CD4-positive, alpha-beta T cell (primary cell): ENCODE measurements around the gene IER5. TPM values are rescaled to one million over a fixed set of nuclear protein-coding genes. Genes with fewer than 3 reads are reported as not detected.

Experiments
- ATAC-seq: fragments of 200-7000 bp; cut with Tn5 transposase; one replicate; pipeline ENCODE4 v1.10.0; 2022; ENCODE audit warnings: mild to moderate bottlenecking; ENCODE audit not compliant: poor library complexity
- CTCF ChIA-PET: fragments of 350-600 bp; sonication (Branson Sonifier 250); formaldehyde crosslinking; loops from one replicate; lab custom pipeline; 2021; ENCODE audit warnings: antibody characterized with exemption, inconsistent platforms; lab: Charles Lee
- POLR2A ChIA-PET: fragments of 350-600 bp; sonication (Branson Sonifier 250); formaldehyde crosslinking; loops from one replicate; lab custom pipeline; 2021; ENCODE audit warnings: antibody characterized with exemption, inconsistent platforms; lab: Charles Lee
- DNase-seq, 14 experiments: peaks; one replicate each; pipeline ENCODE4 v3.0.0-alpha.2; 2013 to 2020; ENCODE audit warnings: mixed read lengths in 2 of 14
- H3K27ac ChIP-seq, 2 donors: one replicate each; pipeline versions ENCODE4 v1.5.1 to v1.7.0; 2013; ENCODE audit warnings: low read length in 2 of 2, low read depth in 1 of 2, mild to moderate bottlenecking in 1 of 2
- H3K27me3 ChIP-seq, 2 experiments: 1 replicate in 1 of 2; 2 replicates in 1 of 2; pipeline versions ENCODE4 v1.6.1 to v1.7.0; 2013; ENCODE audit warnings: low read length in 2 of 2, control low read depth in 1 of 2, mild to moderate bottlenecking in 1 of 2, moderate library complexity in 1 of 2; ENCODE audit not compliant: insufficient read depth in 2 of 2, control insufficient read depth in 1 of 2
- H3K36me3 ChIP-seq: one replicate; pipeline ENCODE4 v1.6.1; 2013; ENCODE audit warnings: low read length, control low read depth; ENCODE audit not compliant: insufficient read depth
- H3K4me1 ChIP-seq: one replicate; pipeline ENCODE4 v1.6.1; 2013; ENCODE audit warnings: low read length, control low read depth; ENCODE audit not compliant: insufficient read depth
- H3K4me3 ChIP-seq: one replicate; pipeline ENCODE4 v1.5.1; 2013; ENCODE audit warnings: mild to moderate bottlenecking, low read length, moderate library complexity
- H3K9me3 ChIP-seq, 2 experiments: 1 replicate in 1 of 2; 2 replicates in 1 of 2; pipeline versions ENCODE4 v1.6.1 to v1.7.0; 2013; ENCODE audit warnings: low read length in 2 of 2, mild to moderate bottlenecking in 2 of 2, control low read depth in 1 of 2, moderate library complexity in 1 of 2; ENCODE audit not compliant: control insufficient read depth in 1 of 2, insufficient read depth in 1 of 2
- H3K27ac Mint-ChIP-seq: one replicate; pipeline ENCODE4 v1.8.0; 2020; ENCODE audit warnings: mixed read lengths
- H3K27me3 Mint-ChIP-seq: one replicate; pipeline ENCODE4 v1.8.0; 2021; ENCODE audit warnings: mixed read lengths
- H3K36me3 Mint-ChIP-seq: one replicate; pipeline ENCODE4 v1.8.0; 2021; ENCODE audit warnings: low read depth, mixed read lengths
- H3K4me1 Mint-ChIP-seq: one replicate; pipeline ENCODE4 v1.8.0; 2021; ENCODE audit warnings: low read depth, mixed read lengths
- H3K4me3 Mint-ChIP-seq: one replicate; pipeline ENCODE4 v1.8.0; 2020; ENCODE audit warnings: mild to moderate bottlenecking, mixed read lengths
- H3K9me3 Mint-ChIP-seq: one replicate; pipeline ENCODE4 v1.8.0; 2020; ENCODE audit warnings: mixed read lengths
- CTCF ChIP-seq: fragments of 200-600 bp; IDR thresholded peaks from one replicate; pipeline ENCODE4 v1.8.0; 2022; ENCODE audit warnings: antibody characterized with exemption, mild to moderate bottlenecking
- intact Hi-C, 2 experiments: fragments of 100-400 bp; cut with DNase I in 1 of 2; cut with micrococcal nuclease in 1 of 2; formaldehyde crosslinking; loops; one replicate each; pipeline versions ENCODE4 v1.15.1 to v1.9.0; 2023 to 2025; cut with DNase I, micrococcal nuclease
- total RNA-seq, 174 experiments: library from RNA in 2 of 174; stranded (reverse) in 2 of 174; gene quantifications; one replicate each; pipeline ENCODE4 v1.2.3 and lab custom pipeline; 2021 to 2026

IER5 gene
- total RNA-seq, 2 experiments from 2014 or later, result 53.8 to 54.1 TPM

GRCh38 chr1:181127898-181128453 is 39.5 kb downstream of the IER5 start:
- H3K4me1 Mint-ChIP-seq, result no peaks in the 10 kb centered on the region
- H3K4me3 ChIP-seq, result no peak overlapping the region
- intact Hi-C loops, result no loop called here
- peaks cover 5% of the 10 kb centered on the region for H3K27me3 Mint-ChIP-seq
- no peak for DNase-seq
- no peak for ATAC-seq
- H3K36me3 Mint-ChIP-seq, result no peaks in the 10 kb centered on the region
- POLR2A ChIA-PET, result interaction anchor here (1.0 kb wide), 1 partner anchor 39 kb away, joined by 3 read pairs; no protein-coding TSS in a partner anchor
- no peak overlapping the region for H3K4me3 Mint-ChIP-seq
- no peaks in the 10 kb centered on the region for H3K36me3 ChIP-seq
- H3K4me1 ChIP-seq, result no peaks in the 10 kb centered on the region
- CTCF ChIA-PET, result interaction anchor here (3.0 kb wide), 1 partner anchor 15 kb away, joined by 8 read pairs; no protein-coding TSS in a partner anchor
- no peaks in the 10 kb centered on the region for H3K9me3 ChIP-seq
- H3K27ac ChIP-seq, result no peak overlapping the region
- H3K27me3 ChIP-seq, result no peaks in the 10 kb centered on the region
- H3K27ac Mint-ChIP-seq, result no peak overlapping the region
- H3K9me3 Mint-ChIP-seq, result no peaks in the 10 kb centered on the region
- no peak for TF ChIP-seq CTCF

DNA sequence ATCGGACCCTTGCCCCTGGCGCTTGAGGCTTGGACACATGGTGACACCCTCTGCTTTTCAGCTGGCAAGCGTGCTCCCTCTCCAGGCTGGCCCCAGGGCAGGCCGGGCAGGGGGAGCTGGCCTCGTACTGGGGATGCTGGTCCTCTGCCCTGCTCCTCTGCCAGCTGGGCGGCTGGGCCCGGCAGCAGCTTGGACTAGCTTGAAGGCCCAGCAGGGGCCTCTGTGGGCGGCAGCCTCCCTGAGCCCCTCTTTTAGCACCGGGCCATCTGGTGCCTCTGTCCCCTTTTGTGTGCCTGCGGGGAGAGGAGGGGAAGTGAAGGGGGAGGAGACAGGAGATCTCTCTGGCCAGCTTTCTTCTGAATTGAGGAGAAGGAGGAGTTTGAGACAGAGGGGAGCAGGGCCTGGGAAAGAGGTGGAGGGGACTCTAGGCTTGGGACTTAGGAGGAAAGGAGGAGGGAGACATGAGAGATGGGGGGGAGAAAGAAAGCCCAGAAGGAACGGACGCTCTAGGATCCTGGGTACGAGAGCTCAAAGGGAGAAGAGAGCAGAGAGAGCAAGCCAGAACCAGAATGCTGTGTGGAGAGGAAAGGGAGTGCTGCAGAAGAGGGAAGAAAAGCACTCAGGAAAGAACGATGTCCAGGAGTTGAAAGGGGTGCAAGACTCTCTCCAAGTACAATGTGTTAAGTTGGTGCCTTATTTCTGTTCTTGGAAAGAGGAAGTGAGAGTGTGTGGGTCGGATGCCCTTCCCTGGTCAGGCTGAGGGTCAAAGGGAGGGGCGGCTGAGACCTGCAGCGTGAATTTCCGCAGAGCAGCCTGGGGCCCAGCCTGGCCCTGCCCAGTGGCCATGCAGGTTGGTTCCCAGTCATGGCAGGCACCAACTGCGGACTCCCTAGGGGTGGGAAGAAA is 40.3 kb downstream of the IER5 start:
- intact Hi-C loops, result no loop called here
- peaks cover 1% of the 10 kb centered on the region for H3K4me1 ChIP-seq
- CTCF ChIA-PET, result interaction anchor here (3.0 kb wide), 1 partner anchor 14 kb away, joined by 8 read pairs; no protein-coding TSS in a partner anchor
- Mint-ChIP-seq H3K4me3 (no peak overlapping the region), H3K9me3 (no peaks in the 10 kb centered on the region), H3K36me3 (no peaks in the 10 kb centered on the region), H3K4me1 (peaks cover 4% of the 10 kb centered on the region), H3K27me3 (peaks cover 5% of the 10 kb centered on the region), H3K27ac (no peak overlapping the region)
- POLR2A ChIA-PET, result interaction anchor here (1.0 kb wide), 1 partner anchor 40 kb away, joined by 3 read pairs; no protein-coding TSS in a partner anchor
- H3K36me3 ChIP-seq, result no peaks in the 10 kb centered on the region
- no peak for TF ChIP-seq CTCF
- DNase-seq (peak in 3 of 14 experiments; percentile 34 to 54 (median 48)), ATAC-seq (no peak)
- H3K27me3 ChIP-seq, result no peaks in the 10 kb centered on the region
- peaks cover 0 to 4% of the 10 kb centered on the region in 2 experiments for H3K9me3 ChIP-seq
- H3K27ac ChIP-seq, result no peak overlapping the region
- no peak overlapping the region for H3K4me3 ChIP-seq

GRCh38 chr1:181129771-181130606 is 41.5 kb downstream of the IER5 start:
- Histone ChIP-seq H3K4me3 (no peak overlapping the region), H3K27ac (no peak overlapping the region), H3K27me3 (no peaks in the 10 kb centered on the region), H3K36me3 (no peaks in the 10 kb centered on the region), H3K9me3 (peaks cover 0 to 9% of the 10 kb centered on the region in 2 experiments), H3K4me1 (peaks cover 11% of the 10 kb centered on the region)
- ChIA-PET CTCF (interaction anchor here (3.0 kb wide), 1 partner anchor 13 kb away, joined by 8 read pairs; no protein-coding TSS in a partner anchor), POLR2A (no interaction called here)
- peaks cover 5% of the 10 kb centered on the region for H3K27me3 Mint-ChIP-seq
- intact Hi-C loops, result no loop called here
- H3K4me3 Mint-ChIP-seq, result no peak overlapping the region
- H3K9me3 Mint-ChIP-seq, result no peaks in the 10 kb centered on the region
- DNase-seq (no peak), ATAC-seq (no peak)
- no peak for TF ChIP-seq CTCF
- no peaks in the 10 kb centered on the region for H3K36me3 Mint-ChIP-seq
- no peak overlapping the region for H3K27ac Mint-ChIP-seq
- peaks cover 13% of the 10 kb centered on the region for H3K4me1 Mint-ChIP-seq
